ENCODE measurements around the gene CA5A.
"Not testable (repeated sequence)": the region's sequence is repeated elsewhere in the genome, so short reads cannot be mapped to it uniquely, and the experiment has no call there.

CA5A gene

DNA sequence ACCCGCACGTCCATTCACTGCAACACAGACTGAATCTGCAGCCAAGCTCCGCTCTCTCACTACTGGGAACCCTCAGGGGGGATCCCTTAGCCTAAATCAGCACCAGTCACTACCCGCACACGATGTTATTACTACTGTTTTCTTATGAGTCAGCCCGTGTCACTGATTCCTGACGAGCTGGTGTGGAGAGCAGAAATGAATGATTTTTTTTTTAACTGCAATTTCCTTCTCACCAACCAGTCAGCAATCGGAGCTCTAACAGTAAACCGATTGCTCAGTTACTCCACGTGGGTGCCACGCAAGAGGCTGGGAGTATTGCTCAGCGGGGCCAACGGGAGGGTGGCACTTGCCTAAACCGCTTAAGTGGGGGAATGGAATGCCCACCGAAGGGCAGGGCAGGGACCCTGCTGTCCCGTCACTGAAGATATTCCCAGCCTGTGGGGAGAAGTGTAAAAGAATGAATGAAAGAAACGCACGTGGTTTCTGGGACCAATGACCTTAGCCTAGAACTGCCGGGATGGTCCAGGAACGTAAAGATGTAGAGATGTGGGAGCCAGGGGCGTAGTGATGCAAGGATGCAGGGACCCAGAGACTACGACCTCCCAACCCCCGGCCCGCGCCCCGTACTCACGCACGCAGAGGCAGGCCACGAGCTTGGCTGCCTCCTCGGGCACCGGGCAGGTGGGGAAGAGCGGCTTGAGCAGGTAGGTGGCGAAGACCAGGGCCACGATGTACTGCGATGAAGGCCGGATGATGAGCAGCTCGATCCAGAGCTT lies 67.9 kb downstream of the CA5A start:
- Histone ChIP-seq H3K27ac (peak overlapping the region; percentile 65), H3K4me1 (ENCODE audit: low read depth, poor library complexity, severe bottlenecking) (peaks cover 37% of the 10 kb centered on the region), H3K4me2 (peak overlapping the region; percentile 92), H3K9ac (peak overlapping the region; percentile 67), H3K79me2 (ENCODE audit: insufficient read depth, low read depth) (peaks cover 55% of the 10 kb centered on the region), H4K20me1 (ENCODE audit: insufficient read depth) (peaks cover 31% of the 10 kb centered on the region)
- H3K27me3 ChIP-seq (ENCODE audit: insufficient read depth, low read depth); H3K36me3 ChIP-seq (ENCODE audit: insufficient read depth); H3K4me3 ChIP-seq (IDR thresholded peaks at IDR 0.05; ENCODE audit: insufficient read depth, low read depth, low read length); H2AFZ ChIP-seq (ENCODE audit: low read depth): not testable (repeated sequence)

DNA sequence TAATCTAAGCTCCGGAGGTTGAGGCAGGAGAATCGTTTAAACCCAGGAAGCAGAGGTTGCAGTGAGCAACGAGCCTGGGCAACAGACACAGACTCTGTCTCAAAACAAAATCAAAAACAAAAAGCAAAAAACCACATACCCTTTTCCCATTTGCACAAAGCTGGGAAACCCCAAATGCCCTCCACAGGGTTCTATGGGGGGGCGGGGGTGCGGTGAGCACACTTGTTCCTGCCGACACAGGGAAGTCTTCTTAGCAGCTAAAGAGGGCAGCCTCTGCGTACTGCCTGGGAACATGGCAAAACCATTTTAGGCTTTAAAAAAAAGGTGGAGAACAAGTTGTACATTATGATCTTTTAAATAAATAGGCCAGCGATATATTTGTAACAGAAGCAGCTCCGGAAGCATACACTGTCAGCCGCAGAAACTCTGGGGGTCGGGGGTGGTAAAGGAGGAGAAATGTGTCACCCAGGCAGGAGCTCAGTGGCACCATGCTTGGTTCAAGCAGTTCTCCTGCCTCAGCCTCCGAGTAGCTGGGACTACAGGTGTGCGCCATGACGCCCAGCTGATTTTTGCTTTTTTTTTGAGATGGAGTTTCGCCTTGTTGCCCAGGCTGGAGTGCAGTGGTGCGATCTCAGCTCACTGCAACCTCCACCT lies 70.3 kb downstream of the CA5A start:
- H3K4me2 ChIP-seq = peak overlapping the region; percentile 92; the same call in 1 of the 2 replicates
- H3K27me3 ChIP-seq (ENCODE audit: insufficient read depth, low read depth); H3K4me3 ChIP-seq (IDR thresholded peaks at IDR 0.05; ENCODE audit: insufficient read depth, low read depth, low read length); H3K36me3 ChIP-seq (ENCODE audit: insufficient read depth); H2AFZ ChIP-seq (ENCODE audit: low read depth): not testable (repeated sequence)
- H3K4me1 ChIP-seq (ENCODE audit: low read depth, poor library complexity, severe bottlenecking) = peaks cover 45% of the 10 kb centered on the region
- peak overlapping the region; percentile 46; the same call in 1 of the 2 replicates for H3K27ac ChIP-seq
- H3K79me2 ChIP-seq (ENCODE audit: insufficient read depth, low read depth) = peaks cover 78% of the 10 kb centered on the region
- peak overlapping the region; percentile 67; the same call in 1 of the 2 replicates for H3K9ac ChIP-seq
- H4K20me1 ChIP-seq (ENCODE audit: insufficient read depth) = peaks cover 50% of the 10 kb centered on the region

- Histone ChIP-seq H3K27me3 (ENCODE audit: insufficient read depth, low read depth) (no peaks in the 10 kb centered on the region), H3K4me3 (IDR thresholded peaks at IDR 0.05; ENCODE audit: insufficient read depth, low read depth, low read length) (no peak overlapping the region), H4K20me1 (ENCODE audit: insufficient read depth) (peaks cover 64% of the 10 kb centered on the region), H3K36me3 (ENCODE audit: insufficient read depth) (peaks cover 2% of the 10 kb centered on the region; the same call in 1 of the 2 replicates), H2AFZ (ENCODE audit: low read depth) (no peak overlapping the region), H3K4me1 (ENCODE audit: low read depth, poor library complexity, severe bottlenecking) (peaks cover 44% of the 10 kb centered on the region), H3K4me2 (peak overlapping the region; percentile 92; the same call in 1 of the 2 replicates), H3K27ac (no peak overlapping the region), H3K9ac (no peak overlapping the region), H3K79me2 (ENCODE audit: insufficient read depth, low read depth) (peaks cover 93% of the 10 kb centered on the region)
- TF ChIP-seq CTCF (conservative IDR thresholded peaks at IDR 0.05; ENCODE audit: low read depth, low read length) = no peak
Measured at GRCh38 chr16:87864331-87864989, 71.9 kb downstream of the CA5A start.

DNA sequence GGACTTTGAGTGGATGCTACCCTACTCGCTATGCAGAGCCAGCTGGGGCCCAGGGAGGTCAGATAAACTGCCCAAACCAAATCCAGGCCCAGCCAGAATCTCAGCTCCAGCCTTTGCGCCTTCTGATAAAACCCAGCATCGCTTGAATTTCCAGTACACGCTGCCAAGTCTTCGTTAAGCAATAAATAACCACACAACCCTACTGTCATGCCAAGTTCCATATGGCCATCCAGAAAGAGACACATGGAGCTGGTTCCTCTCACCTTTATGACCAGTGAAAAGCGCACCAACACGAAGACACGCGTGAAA lies 73.0 kb downstream of the CA5A start:
- Histone ChIP-seq H4K20me1 (ENCODE audit: insufficient read depth) (peaks cover 69% of the 10 kb centered on the region), H3K4me1 (ENCODE audit: low read depth, poor library complexity, severe bottlenecking) (peaks cover 45% of the 10 kb centered on the region), H3K79me2 (ENCODE audit: insufficient read depth, low read depth) (peaks cover 97% of the 10 kb centered on the region)
- H3K27ac ChIP-seq; H3K4me2 ChIP-seq; H3K27me3 ChIP-seq (ENCODE audit: insufficient read depth, low read depth); H3K9ac ChIP-seq; H3K4me3 ChIP-seq (IDR thresholded peaks at IDR 0.05; ENCODE audit: insufficient read depth, low read depth, low read length); H2AFZ ChIP-seq (ENCODE audit: low read depth); H3K36me3 ChIP-seq (ENCODE audit: insufficient read depth): not testable (repeated sequence)

GRCh38 chr16:87862597-87863326 lies 73.6 kb downstream of the CA5A start:
- H3K9ac ChIP-seq; H3K27me3 ChIP-seq (ENCODE audit: insufficient read depth, low read depth); H3K4me3 ChIP-seq (IDR thresholded peaks at IDR 0.05; ENCODE audit: insufficient read depth, low read depth, low read length); H3K27ac ChIP-seq; H2AFZ ChIP-seq (ENCODE audit: low read depth); H3K36me3 ChIP-seq (ENCODE audit: insufficient read depth); H3K4me2 ChIP-seq: not testable (repeated sequence)
- peaks cover 69% of the 10 kb centered on the region for H4K20me1 ChIP-seq (ENCODE audit: insufficient read depth)
- H3K4me1 ChIP-seq (ENCODE audit: low read depth, poor library complexity, severe bottlenecking) = peaks cover 50% of the 10 kb centered on the region
- H3K79me2 ChIP-seq (ENCODE audit: insufficient read depth, low read depth) = peaks cover 97% of the 10 kb centered on the region

DNA sequence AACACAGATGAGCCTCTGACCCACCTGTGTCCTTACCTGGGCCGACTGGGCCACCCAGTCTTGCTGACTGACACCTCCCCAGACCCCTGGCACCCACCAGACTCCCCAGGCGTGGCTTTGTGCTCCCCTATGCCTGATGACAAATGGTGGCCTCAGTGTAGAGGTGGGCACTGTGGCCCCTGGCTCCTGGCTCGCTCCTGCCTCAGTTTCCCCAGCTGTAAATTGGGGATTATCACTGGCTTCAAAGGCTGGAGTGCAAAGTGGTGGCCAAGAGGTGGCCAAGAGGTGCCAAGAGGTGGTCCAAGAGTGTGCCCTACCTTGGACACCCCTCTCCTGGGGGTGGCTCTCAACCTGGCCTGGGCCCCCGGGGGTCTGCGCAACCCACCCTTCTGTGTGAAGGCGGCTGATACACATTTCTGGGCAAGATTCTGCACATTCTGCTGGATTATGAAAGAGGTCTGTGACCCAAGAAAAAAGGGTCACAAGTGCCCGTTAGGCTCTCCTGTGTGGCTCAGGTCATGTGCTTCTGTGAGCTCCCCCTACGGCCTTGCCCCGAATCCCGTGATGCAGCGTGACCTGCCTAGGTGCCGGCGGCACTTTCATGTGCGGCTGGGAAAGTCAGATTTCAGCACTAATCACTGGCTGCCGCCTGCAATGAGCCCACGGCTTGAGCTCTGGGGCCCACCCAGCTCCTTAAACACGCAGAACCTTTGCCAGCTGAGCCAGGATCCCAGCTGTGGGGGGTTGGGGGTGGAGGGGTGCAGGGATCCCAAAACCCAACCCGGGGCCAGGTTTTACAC lies 74.8 kb downstream of the CA5A start:
- Histone ChIP-seq H3K79me2 (ENCODE audit: insufficient read depth, low read depth) (peaks cover 97% of the 10 kb centered on the region), H3K4me1 (ENCODE audit: low read depth, poor library complexity, severe bottlenecking) (peaks cover 49% of the 10 kb centered on the region), H4K20me1 (ENCODE audit: insufficient read depth) (peaks cover 67% of the 10 kb centered on the region)
- not testable (repeated sequence) for H3K27ac ChIP-seq; H3K9ac ChIP-seq; H3K36me3 ChIP-seq (ENCODE audit: insufficient read depth); H3K4me3 ChIP-seq (IDR thresholded peaks at IDR 0.05; ENCODE audit: insufficient read depth, low read depth, low read length); H3K27me3 ChIP-seq (ENCODE audit: insufficient read depth, low read depth); H3K4me2 ChIP-seq; H2AFZ ChIP-seq (ENCODE audit: low read depth)

All from KMS-11 (cell line).